A204.1 (cell line): Measurements from ENCODE around the gene RUSC2.
A peak's percentile ranks its signal among the peaks of the same experiment; 100 is the strongest.
"Not testable (repeated sequence)": the region's sequence is repeated elsewhere in the genome, so short reads cannot be mapped to it uniquely, and the experiment has no call there.

Experiments
- FAIRE-seq: peaks from 2 replicates; lab custom pipeline; 2012; peaks lifted over from hg19 to GRCh38; lab: Jason Lieb, UNC

RUSC2 gene

DNA sequence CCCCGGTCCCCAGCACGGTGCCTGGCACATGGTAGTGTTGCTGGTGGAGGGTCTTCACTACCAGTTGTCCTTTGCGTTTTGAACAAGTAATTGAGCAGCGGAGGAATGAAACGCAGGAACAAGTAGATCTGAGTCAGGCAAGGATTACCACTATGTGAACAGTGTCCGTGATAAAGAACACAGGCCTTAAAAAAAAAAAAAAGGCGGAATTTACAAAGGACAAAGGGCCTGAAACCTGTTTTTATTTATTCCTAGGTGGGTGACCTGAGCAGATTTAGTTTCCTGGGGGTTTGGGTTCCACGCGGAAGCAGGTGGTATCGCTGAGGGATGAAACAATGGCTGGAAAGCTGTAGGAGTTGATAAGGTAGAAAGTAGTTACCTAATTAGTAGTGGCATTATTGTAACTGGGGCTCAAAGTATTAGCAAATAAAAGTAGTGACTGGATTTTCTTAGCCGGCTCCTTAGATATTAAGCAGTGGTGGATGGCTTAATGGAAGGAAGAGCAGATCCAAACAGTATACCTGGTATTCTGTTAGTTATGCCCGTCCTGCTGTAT, 1.1 kb downstream of the RUSC2 start:
- no peak for FAIRE-seq

DNA sequence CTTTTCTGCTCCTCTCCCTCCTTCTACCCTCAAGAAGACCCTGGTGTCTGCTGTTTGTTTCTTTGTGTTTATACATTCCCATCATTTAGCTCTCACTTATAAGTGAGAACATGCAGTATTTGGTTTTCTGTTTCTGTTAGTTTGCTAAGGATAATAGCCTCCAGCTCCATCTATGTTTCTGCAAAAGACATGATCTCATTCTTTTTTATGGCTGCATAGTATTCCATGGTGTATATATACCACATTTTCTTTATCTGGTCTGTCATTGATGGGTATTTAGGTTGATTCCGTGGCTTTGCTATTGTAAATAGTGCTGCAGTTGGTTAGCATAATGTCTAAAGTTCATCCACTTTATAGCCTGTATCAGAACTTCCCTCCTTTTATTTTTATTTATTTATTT, 3.2 kb downstream of the RUSC2 start:
- FAIRE-seq: not testable (repeated sequence)

DNA sequence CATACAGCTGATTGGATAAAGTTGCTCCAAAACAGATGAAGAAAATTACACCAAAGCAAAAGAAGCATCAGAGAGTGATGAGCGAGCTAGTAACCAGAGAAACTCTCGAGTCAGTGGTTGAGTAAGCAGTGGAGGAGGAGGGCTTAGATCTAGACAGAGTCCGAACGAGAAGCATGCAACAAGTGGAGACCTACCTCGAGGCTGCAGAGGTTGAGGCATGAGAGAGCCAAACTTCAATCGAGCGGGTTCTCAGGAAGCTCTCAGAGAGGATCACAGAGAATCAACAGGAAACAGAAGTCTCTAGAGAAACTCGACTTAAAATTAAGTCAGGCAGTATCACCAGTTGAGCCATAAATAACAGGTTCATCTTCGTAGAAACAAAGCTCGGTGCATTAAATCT, 6.1 kb downstream of the RUSC2 start:
- FAIRE-seq: no peak

DNA sequence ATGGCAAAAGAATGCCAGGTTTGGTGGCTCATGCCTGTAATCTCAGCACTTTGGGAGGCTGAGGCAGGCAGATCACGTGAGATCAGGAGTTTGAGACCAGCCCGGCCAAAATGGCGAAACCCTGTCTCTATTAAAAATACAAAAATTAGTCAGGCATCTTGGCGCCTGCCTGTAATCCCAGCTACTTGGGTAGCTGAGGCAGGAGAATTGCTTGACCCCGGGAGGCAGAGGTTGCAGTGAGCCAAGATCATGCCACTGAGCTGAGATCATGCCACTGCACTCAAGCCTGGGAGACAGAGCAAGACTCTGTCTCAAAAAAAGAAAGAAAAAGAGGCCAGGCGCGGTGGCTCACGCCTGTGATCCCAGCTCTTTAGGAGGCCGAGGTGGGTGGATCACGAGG, 8.3 kb downstream of the RUSC2 start:
- not testable (repeated sequence) for FAIRE-seq

DNA sequence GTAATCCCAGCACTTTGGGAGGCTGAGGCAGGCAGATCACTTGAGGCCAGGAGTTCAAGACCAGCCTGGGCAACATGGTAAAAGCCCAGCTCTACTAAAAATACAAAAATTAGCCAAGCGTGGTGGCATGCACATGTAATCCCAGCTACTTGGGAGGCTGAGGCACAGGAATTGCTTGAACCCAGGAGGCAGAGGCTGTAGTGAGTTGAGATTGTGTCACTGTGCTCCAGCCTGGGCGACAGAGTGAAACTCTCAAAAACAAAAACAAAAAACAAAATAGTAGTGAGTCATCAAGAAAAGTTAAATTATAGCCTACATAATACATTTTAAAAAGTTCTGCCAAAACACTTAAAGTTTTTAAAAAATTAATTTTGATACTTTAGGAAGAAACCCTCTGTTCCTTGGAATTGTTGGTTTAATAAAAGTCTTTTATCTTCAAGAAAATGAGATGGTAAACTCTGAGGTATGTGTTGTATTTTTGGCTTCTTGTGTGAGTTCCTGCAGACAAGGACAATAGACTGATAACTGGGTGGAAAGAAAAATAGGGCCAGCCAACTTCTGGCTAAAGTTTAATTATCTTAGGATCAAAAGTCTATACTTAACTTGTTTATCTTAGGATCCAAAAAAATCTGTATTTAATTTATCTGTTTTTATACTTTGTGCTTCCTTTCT, 9.3 kb downstream of the RUSC2 start:
- peak; percentile 49 for FAIRE-seq

DNA sequence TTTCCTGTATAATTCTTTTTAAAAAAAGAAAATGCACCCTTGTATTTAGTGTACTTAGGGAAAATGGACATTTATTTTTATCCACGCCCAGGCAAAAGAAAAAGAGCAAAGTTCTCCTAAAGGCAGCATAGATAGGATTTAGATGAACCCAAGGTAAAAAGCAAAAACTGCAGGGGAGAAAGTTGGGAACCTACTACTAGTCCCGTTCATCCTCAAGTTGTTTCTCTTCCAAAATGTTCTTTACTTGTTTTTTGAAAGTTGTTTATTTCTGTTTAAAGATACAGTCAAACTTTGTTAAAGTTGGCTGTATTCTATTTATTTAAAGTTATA, 9.8 kb downstream of the RUSC2 start:
- no peak for FAIRE-seq

DNA sequence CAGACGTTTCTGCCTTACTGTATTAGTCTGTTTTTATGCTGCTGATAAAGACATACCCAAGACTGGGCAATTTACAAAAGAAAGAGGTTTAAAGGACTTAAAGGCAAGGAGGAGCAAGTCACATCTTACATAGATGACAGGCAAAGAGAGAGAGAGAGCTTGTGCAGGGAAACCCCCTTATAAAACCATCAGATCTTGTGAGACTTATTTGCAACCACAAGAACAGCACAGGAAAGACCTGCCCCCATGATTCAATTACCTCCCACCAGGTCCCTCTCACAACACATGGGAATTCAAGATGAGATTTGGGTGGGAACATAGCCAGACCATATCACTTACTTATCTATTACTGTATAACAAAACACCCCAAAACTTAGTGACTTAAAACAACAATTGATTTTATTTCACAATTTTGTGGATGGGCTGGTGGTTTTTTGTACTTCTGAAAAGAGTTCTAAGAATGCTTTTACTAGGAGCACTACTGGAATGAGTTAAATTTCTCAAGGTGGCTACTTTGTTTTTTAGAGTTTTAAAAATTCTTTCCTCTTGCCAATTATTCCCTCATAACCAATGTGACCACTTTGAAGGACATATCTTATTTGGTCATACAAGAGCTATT, 10.3 kb downstream of the RUSC2 start:
- FAIRE-seq: no peak

DNA sequence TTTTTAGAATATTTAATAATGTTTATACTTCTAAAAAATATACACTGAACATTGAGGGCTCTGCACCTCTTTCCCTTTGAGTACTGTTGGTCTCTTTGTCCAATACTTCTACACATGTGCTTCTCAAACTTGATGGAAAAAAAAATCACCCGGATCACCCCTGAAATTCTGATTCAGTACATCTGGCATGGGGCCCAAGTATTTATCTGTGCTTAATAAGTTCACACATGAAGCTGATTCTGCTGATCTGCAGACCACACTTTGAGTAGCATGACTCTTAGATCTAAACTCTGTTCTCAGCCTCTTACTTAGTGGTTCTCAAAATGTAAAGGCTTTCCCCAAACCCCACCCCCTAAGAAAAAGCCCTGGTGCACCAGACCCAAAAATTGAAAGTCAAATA, 12.0 kb downstream of the RUSC2 start:
- no peak for FAIRE-seq

DNA sequence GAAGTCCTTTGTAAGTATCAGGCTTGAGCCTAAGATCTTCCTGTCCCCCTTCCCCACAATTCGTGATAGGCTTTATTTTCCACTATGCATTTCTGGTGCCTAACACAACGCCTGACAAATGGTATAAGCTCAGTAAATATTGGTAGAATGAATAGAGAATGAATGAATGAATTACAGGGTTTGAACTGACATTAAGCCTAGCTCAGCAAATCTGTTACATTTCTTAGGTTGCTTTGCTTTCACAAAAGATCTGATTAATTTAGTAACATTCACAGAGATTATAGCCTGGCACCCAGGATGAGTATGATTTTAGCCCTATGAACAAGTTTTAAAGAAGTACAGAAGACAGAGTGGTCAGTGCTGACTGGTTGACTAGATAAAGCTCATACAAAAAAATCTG, 16.4 kb downstream of the RUSC2 start:
- FAIRE-seq: no peak

DNA sequence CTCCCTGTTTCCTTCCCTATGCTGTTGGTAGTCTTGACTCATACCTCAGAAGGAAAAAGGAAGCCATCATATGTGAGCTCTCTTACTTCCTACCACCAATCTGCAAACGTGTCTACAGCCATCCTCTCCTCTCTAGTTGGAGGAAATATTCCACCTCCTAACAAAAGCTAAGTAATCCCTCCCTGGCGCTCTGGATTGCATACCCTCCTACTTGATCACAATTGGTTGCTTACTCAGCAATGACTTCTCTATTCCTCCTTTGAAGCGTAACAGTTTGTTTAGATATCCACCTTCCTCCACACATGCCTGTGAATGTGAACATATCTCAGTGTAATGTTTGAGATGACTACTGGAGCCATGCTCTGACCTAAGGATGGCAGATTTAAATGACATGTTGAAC, 18.2 kb downstream of the RUSC2 start:
- no peak for FAIRE-seq

DNA sequence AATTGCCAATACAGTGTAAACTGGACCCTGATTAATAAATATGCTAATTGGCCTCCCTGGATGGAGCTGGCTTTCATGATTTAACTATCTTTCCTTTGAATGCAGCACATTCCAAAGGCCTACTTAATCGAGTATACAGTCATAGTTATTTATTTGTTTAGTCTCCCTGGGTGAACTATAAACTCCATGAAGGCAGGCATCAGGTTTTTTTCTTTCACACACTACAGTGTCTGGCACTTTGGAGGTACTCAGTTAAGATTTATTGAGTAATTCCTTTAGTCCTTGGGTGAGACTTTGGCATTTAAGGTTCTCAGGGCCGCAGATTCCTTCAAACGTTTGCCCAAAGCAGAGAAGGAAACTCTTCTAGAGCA, 20.5 kb downstream of the RUSC2 start:
- no peak for FAIRE-seq

DNA sequence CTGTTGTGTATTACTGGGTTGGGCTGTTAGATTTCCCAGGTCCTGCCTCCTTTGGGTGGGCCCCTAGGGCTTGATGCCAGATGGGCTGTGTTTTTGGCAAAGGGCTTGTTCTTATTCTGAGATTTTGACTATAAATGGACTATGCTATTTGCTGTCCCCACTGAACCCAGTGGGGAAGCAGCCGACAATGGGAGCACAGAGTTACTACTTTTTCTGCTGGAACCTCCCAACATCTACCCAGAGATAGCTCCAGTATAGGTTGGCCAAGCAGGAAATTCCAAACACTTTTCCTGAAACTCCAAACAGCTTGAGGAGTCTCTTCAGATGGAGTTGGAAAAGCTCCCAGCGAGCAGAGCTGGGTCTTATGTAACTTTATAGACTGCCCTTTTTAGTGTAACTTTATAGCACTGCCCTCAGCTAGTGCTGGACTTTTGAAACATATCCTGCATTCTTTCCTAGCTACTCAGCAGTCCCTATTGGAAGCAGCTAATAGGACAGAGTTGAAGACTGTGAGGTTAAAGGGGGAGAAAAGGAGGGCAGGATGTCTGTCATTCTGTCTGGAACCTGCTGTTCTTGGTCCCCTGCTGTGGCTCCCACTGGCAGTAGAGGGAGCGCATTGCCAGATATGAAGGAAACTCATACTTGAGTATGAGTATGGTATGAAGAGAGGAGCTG, 21.0 kb downstream of the RUSC2 start:
- peak; percentile 99 for FAIRE-seq

DNA sequence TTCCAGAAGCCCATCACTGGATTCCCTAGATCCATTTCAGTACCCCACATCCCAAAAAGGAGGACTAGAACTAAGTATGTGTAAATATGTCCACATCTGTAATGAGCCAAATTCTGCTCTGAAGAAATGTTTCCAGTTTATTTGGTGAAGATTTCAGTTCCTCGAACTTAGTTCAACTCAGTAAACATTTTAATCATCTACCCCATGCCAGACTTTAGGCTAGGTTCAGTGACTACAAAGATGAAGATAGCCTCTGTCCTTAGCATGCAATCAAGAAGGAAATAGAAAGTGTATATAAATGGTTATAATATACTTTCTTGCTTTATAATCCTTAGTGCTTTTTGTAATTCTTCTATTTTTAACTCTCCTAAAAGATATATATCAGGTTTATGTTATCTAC, 21.5 kb downstream of the RUSC2 start:
- FAIRE-seq: no peak

DNA sequence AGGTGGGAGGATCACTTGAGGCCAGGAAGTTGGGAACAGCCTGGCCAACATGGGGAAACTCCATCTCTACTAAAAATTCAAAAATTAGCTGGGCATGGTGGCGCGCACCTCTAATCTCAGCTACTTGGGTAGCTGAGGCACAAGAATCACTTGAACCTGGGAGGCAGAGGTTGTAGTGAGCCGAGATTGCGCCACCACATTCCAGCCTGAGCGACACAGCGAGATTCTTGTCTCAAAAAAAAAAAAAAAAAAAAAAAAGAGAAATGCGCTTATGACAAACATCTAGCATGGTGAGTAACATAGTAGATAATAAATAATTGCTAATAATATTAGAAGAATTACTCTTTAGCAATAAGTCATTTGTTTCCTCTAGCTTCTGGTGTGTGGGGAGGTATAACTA, 25.9 kb downstream of the RUSC2 start:
- FAIRE-seq: no peak

DNA sequence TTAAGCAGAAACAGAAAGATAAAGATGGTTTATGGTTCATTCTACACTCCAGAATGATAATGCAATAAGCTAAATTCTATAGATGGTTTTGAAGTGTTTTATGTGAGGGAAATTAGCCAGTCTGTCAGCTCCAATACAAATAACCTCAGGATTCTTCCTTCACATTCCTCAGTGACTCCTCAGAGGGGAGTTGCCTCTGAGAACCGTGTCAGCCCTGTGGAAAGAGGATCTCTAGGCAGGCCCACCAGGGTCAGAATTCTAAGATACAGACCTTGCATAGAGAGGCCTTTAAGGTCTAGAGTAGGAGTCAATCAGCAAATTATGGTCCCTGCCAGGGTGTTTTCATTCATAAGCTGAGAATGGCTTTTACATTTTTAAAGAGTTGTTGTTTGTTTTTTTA, 26.6 kb downstream of the RUSC2 start:
- no peak for FAIRE-seq

DNA sequence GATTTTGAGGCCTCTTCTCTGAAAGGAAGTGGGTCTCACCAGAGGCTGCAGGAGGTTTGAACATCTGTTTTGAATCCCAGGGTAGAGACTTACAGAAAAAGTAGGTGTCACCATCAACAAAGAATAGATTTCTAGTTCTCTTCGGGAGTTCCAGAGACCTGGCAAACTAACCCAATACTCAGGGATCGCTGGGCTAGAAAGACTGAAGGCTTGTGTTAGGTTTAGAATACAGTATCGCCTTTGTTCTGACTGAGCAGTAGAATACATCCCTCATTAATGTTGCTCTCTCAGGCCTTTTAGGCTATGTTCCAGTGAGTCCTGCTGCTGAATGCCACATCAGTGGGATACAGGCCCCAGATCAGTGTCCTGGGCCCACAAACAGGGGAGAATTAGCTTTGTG, 27.2 kb downstream of the RUSC2 start:
- FAIRE-seq: peak; percentile 92

DNA sequence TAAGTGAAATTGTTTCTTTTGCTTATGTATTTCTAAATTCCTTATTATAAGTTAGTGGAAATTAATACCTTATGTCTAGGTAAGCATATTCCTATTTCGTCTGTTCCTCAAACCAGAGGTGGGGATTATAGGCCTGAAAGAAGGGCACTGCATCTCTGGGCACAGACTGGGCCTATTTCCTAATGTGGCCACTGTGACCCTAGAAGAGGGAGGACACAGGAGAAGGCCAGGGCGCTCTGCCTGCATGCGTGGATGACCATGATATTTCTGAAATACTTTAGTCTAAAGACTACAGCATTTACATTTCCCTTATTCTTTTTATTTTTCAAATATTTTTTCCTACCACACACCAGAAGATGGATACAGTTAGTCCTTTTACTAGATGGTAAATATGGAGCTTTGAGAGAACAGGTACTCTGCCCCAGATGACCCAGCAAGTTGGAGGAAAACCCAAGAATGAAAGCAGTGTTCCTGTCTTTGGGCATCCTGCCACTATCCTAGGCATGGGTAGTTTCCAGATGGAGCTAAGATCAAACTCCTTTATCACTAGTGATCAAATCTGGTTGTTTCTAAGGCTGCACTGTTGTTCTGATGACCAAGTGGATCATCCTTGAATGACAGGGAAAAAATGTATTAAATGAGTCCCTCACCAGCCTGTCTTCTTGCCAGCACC, 27.8 kb downstream of the RUSC2 start:
- peak; percentile 89 for FAIRE-seq

DNA sequence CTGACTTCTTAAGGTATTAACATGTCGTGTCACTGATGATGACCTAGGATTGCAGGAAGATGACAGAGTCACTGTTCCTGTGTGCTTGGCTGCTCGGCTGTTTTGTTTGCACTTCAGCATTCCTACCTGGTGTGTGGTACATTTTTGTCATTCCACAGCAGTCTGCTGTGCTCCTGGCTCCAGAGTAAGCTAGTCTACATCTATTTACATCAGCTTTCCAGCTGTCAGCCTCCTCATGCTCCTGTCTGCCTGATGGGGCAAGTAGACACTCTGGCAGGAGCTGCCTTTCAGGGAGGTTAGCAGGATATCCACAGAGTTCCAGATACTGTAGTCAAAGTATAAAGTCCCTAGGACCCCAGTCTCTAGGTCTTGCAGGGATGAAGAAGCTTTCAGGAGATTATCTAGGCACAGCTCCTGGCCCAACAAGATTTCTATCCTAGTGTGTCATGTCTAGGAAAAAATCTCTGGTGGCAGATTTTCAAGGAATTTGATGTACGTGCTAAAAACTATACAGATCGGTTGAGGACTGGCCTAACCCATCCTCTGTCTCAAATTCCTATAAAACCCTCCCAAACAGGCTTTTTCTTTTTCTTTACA, 28.4 kb downstream of the RUSC2 start:
- FAIRE-seq: no peak

DNA sequence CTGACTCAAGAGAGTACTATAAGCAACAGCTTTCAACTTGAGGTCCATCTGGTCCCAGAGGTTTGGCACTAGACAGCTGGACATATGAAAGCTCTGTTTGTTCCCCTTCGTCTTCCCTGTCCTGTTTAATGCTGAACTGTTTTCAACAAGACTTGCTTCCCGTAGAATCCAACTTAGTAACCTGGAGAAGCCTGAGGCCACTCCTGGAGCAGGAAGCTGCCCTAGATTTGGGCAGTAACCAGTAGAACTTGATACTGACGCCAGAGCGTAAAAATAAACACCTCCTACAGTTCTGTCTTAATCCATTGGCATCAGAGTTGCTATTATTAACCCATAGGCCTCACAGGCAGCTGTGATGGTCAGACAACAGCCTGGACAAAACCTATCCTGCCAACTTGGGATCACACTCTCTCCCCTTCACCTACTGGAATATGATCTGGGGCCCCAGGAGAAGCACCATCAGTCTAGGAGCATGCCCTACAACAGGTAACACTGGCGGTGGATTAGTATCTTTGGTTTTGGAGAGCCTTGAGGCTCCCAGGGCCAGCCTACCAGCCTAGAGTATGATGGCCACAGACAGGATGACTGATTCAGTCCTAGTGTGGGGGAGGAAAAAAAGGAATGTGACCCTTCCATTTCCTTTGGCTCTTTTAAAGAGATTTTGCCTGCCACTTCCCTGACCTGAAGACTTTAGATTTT, 29.2 kb downstream of the RUSC2 start:
- FAIRE-seq: no peak

DNA sequence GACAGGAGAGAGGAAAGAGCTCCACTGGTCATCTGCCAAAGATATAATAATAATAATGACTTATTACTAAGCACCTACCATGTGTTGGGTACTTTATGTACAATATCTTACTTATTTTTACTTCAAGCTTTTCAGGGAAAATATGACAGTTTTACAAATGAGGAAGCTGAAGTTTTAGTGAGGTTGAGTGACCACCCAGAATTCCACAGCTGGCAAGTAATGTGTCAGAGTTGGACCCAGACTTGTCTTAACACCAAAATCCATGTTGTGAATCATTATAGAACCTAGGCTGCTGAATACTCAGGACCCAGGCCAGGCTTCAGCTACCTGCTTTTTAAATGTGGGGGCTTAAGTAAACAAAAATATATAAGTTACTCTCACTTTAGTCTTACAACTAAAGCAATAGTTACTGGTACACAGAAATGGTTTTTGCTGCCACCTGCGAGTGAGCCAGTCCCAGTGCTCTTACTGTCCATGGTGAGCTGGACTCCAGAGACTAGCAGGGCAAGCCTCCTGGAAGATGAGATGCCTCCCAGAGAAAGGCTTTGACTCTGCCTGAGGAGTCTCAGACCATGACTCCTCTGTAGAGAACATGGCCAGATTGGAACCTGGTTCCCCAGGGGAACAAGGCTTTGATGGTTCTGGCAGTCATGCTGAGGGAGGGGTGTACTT, 29.9 kb downstream of the RUSC2 start:
- FAIRE-seq: no peak

DNA sequence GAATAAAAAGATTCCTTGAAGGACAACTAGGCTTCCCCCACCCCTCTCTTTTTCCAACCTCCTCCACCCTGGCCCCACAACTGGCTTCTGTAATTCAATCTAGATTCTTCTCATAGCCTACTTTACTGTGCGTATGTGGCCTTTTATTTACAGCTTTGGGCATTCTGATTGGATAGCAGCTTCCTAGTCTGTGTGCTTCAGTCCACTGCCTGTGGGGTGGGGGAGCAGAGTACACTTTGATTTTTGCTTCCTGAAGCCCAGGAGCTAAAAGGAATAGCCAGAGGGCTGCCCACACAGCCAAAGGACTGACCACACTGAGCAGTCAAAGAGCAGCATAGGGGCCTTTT, 30.4 kb downstream of the RUSC2 start:
- FAIRE-seq: peak; percentile 39

DNA sequence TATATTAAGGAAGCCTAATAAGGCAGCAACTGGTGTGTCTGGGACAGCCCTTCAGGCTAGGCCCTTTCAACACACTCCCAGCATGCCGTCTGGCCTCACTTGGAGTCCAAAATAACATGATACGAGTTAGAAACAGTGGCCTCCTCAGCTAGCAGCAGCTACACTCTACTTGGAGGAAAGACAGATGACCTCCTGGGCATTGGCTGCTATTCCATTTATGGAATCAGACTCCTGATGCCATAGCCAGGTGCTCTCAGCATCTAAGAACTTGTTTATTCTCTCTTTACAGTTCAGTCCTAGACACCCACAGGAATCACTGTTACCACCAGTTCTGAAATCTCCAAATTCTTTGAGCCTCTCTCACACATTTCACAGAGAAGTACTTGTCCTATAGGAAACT, 31.8 kb downstream of the RUSC2 start:
- peak; percentile 95 for FAIRE-seq
